RWPE2 (cell line): ENCODE results near the gene CCDC174.

Source experiments
- ATAC-seq: fragments of 200-7000 bp; cut with Tn5 transposase; 3 replicates; pipeline ENCODE4 v1.9.1; 2021; ENCODE audit warnings: low read depth
- DNase-seq: peaks from one replicate; pipeline ENCODE4 v3.0.0-alpha.2; 2020; ENCODE audit warnings: low spot score
- H3K27ac ChIP-seq: fragments of 450-650 bp; 2 replicates; pipeline ENCODE4 v1.5.1; 2017; ENCODE audit warnings: mild to moderate bottlenecking; ENCODE audit not compliant: poor library complexity, severe bottlenecking
- H3K27me3 ChIP-seq: fragments of 250-450 bp; sonication (Bioruptor Pico); 2 replicates; pipeline ENCODE4 v1.5.1; 2021; ENCODE audit warnings: mild to moderate bottlenecking, moderate library complexity; ENCODE audit not compliant: insufficient read depth, poor library complexity, severe bottlenecking
- H3K36me3 ChIP-seq: fragments of 250-450 bp; sonication (Bioruptor Pico); 2 replicates; pipeline ENCODE4 v1.5.1; 2020; ENCODE audit warnings: low read depth, mild to moderate bottlenecking, moderate library complexity
- H3K4me1 ChIP-seq: fragments of 250-450 bp; sonication (Bioruptor Pico); 2 replicates; pipeline ENCODE4 v1.5.1; 2021; ENCODE audit warnings: mild to moderate bottlenecking, moderate library complexity; ENCODE audit not compliant: insufficient read depth, poor library complexity, severe bottlenecking
- H3K4me3 ChIP-seq: fragments of 250-450 bp; sonication (Bioruptor Pico); 2 replicates; pipeline ENCODE4 v1.5.1; 2021; ENCODE audit warnings: mild to moderate bottlenecking, moderate library complexity; ENCODE audit not compliant: severe bottlenecking
- H3K9me3 ChIP-seq: fragments of 250-450 bp; sonication (Bioruptor Pico); 2 replicates; pipeline ENCODE4 v1.5.1; 2021; ENCODE audit warnings: mild to moderate bottlenecking, moderate library complexity; ENCODE audit not compliant: severe bottlenecking
- CTCF ChIP-seq: fragments of 450-650 bp; IDR thresholded peaks from one replicate; pipeline ENCODE4 v1.5.1; 2017; ENCODE audit warnings: mild to moderate bottlenecking, moderate library complexity; ENCODE audit not compliant: poor library complexity, severe bottlenecking

The CCDC174 gene

DNA sequence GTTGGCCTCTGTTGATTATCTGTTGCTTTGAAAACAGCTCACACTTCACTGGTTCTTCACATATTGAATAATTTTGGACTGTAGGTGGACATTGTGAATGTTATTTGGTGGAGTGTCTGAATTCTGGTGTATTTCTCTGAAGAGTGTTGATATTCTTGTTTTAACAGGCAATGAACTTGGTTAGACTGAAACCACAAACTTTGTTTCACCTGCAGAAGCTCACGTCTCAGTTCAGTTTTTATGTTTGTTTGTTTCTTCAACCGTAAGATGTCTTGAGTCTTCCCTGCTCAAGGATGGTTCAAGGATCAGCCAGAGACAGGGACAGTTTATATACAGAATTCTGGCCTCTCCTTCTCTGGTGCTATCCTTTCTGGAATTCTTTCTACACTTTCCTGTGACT lies 67.0 kb downstream of the CCDC174 start:
- DNase-seq (no peak), ATAC-seq (no peak)
- Histone ChIP-seq H3K27ac (no peak overlapping the region), H3K27me3 (no peaks in the 10 kb centered on the region), H3K36me3 (no peaks in the 10 kb centered on the region), H3K4me1 (no peaks in the 10 kb centered on the region), H3K4me3 (no peak overlapping the region), H3K9me3 (no peaks in the 10 kb centered on the region)
- no peak for TF ChIP-seq CTCF

DNA sequence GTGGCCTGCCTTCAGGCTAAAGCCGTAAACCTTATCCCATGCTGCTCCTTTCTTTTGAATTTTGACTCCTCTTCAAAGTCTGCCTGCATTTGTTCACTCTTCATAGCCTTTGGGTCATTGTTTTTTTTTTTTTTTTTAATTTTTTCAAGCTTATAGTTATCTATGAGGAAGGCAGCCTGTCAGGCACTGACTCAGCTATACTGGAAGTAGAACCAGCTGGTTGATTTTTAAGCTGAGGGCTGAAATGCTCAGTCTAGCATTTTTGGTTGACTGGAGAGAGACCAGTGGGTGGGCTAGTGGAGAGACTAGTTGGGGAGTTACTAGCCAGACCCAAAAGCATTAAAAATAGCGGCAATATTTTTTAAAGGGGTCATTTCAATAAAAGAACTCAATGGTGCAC lies 67.4 kb downstream of the CCDC174 start:
- TF ChIP-seq CTCF: no peak
- H3K27me3 ChIP-seq: no peaks in the 10 kb centered on the region
- H3K9me3 ChIP-seq: no peaks in the 10 kb centered on the region
- H3K4me1 ChIP-seq: no peaks in the 10 kb centered on the region
- DNase-seq (no peak), ATAC-seq (no peak)
- H3K36me3 ChIP-seq: no peaks in the 10 kb centered on the region
- no peak overlapping the region for H3K27ac ChIP-seq
- H3K4me3 ChIP-seq: no peak overlapping the region

DNA sequence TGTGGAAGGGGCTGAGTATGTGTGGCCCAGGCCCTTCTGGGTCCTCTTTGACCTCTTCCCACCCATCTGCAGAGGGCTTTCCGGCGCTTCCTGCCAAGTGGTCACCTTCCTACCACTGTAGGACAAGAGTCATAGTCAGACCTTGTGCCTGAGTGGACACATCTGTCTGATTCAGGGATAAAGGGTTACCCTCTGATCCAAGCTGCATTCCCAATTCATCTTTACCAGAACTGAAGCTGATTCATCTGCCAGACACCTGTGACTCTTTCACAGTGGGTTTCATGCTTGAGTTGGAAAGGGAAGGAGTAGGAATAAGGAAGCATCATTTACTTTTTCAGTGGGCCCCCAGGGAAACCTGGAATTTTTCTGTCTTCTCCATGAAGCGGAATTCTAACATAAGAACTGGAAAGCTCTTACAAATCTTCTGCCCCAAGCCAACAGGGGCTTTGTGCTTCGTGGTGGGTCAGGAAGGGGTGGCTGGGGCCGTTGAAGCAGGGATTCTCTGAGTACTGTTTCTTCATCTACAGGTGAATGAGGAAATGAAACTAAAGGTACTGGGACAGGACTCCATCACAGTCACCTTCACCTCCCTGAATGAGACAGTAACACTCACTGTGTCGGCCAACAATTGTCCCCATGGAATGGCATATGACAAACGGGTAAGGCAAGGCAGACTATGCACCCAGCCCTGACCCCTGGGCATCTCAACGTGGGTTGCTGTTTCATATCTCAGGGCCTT lies 69.7 kb downstream of the CCDC174 start:
- no peak for DNase-seq
- H3K9me3 ChIP-seq: no peaks in the 10 kb centered on the region
- no peaks in the 10 kb centered on the region for H3K4me1 ChIP-seq
- no peaks in the 10 kb centered on the region for H3K27me3 ChIP-seq
- no peak overlapping the region for H3K4me3 ChIP-seq
- no peak for ATAC-seq
- TF ChIP-seq CTCF: no peak
- H3K36me3 ChIP-seq: no peaks in the 10 kb centered on the region
- no peak overlapping the region for H3K27ac ChIP-seq
